ENCODE data around the gene CHTF8.

CHTF8 gene

DNA sequence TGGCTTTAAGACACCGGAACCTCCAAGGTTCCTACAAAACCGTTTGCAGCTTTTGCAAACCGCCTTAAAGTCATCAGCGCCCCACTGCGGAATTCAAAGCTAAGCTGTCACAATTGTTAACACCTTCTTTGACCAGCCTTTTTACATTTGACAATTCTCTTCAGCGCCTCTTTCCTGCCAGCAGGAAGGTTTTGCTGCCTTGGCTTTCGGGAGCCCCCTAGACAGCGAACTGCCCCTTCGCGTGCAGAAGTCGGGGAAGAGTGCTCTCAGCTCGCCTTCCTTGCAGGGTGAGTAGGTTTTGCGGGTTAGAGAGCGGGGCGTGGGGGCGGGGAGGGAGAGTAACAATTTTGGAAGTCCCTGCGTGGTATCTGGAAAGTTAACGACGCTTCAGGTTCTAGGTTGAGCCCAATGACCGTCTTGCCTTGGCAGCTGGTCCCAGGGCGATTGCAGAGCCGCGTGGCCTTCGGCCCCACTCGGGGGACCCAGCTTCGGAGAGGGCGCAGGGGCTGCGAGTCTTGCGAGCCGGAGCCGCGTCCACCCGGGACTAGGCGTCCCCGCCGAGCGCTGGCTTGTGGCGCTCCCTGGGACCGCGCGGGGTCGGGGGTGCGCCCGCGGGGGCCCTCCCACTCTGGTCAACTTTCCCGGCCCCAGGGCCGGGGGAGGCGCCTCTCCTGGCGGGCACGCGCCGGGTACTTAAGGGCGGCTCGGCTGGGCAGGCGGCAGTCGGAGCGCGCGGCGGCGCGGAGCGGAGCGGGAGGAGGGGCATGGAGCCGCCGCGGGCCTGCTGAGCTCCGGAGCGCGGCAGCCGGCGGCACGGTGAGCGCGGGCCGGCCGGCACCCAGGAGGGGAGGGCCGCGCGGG is 26.7 kb downstream of the CHTF8 start, which contains the start of gene HAS3 (continued):
- TF ChIP-seq KLF8 (tag by site-specific recombination; IDR thresholded peaks at IDR 0.05) (no peak), ZNF202 (tag by site-specific recombination; IDR thresholded peaks at IDR 0.05; ENCODE audit: borderline replicate concordance) (no peak), ZNF311 (tag by site-specific recombination; IDR thresholded peaks at IDR 0.05; ENCODE audit: borderline replicate concordance) (no peak), ZNF561 (tag by site-specific recombination; IDR thresholded peaks at IDR 0.05; ENCODE audit: borderline replicate concordance) (peak; percentile 83; the same call in 1 of the 2 replicates), ZSCAN30 (tag by site-specific recombination; IDR thresholded peaks at IDR 0.05) (0 out of 2 replicates have a peak, but pooled peaks have one; percentile 52), ZNF558 (tag by site-specific recombination; IDR thresholded peaks at IDR 0.05) (no peak), ZNF623 (tag by site-specific recombination; IDR thresholded peaks at IDR 0.05) (no peak), ZNF830 (tag by site-specific recombination; IDR thresholded peaks at IDR 0.05; ENCODE audit: low read depth) (no peak), ZFP41 (tag by site-specific recombination; IDR thresholded peaks at IDR 0.05; ENCODE audit: borderline replicate concordance) (no peak), ZNF121 (tag by site-specific recombination; IDR thresholded peaks at IDR 0.05) (no peak), EGR2 (tag by site-specific recombination; IDR thresholded peaks at IDR 0.05; ENCODE audit: low read depth) (no peak), ZNF16 (tag by site-specific recombination; IDR thresholded peaks at IDR 0.05; ENCODE audit: low read depth) (no peak)
- TF ChIP-seq, protein P1, sequence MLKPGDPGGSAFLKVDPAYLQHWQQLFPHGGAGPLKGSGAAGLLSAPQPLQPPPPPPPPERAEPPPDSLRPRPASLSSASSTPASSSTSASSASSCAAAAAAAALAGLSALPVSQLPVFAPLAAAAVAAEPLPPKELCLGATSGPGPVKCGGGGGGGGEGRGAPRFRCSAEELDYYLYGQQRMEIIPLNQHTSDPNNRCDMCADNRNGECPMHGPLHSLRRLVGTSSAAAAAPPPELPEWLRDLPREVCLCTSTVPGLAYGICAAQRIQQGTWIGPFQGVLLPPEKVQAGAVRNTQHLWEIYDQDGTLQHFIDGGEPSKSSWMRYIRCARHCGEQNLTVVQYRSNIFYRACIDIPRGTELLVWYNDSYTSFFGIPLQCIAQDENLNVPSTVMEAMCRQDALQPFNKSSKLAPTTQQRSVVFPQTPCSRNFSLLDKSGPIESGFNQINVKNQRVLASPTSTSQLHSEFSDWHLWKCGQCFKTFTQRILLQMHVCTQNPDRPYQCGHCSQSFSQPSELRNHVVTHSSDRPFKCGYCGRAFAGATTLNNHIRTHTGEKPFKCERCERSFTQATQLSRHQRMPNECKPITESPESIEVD (tag by site-specific recombination; IDR thresholded peaks at IDR 0.05): no peak
- TF ChIP-seq, protein P2, sequence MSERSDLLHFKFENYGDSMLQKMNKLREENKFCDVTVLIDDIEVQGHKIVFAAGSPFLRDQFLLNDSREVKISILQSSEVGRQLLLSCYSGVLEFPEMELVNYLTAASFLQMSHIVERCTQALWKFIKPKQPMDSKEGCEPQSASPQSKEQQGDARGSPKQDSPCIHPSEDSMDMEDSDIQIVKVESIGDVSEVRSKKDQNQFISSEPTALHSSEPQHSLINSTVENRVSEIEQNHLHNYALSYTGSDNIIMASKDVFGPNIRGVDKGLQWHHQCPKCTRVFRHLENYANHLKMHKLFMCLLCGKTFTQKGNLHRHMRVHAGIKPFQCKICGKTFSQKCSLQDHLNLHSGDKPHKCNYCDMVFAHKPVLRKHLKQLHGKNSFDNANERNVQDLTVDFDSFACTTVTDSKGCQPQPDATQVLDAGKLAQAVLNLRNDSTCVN (tag by site-specific recombination; optimal IDR thresholded peaks at IDR 0.05): peak; percentile 87
- TF ChIP-seq, protein P3, sequence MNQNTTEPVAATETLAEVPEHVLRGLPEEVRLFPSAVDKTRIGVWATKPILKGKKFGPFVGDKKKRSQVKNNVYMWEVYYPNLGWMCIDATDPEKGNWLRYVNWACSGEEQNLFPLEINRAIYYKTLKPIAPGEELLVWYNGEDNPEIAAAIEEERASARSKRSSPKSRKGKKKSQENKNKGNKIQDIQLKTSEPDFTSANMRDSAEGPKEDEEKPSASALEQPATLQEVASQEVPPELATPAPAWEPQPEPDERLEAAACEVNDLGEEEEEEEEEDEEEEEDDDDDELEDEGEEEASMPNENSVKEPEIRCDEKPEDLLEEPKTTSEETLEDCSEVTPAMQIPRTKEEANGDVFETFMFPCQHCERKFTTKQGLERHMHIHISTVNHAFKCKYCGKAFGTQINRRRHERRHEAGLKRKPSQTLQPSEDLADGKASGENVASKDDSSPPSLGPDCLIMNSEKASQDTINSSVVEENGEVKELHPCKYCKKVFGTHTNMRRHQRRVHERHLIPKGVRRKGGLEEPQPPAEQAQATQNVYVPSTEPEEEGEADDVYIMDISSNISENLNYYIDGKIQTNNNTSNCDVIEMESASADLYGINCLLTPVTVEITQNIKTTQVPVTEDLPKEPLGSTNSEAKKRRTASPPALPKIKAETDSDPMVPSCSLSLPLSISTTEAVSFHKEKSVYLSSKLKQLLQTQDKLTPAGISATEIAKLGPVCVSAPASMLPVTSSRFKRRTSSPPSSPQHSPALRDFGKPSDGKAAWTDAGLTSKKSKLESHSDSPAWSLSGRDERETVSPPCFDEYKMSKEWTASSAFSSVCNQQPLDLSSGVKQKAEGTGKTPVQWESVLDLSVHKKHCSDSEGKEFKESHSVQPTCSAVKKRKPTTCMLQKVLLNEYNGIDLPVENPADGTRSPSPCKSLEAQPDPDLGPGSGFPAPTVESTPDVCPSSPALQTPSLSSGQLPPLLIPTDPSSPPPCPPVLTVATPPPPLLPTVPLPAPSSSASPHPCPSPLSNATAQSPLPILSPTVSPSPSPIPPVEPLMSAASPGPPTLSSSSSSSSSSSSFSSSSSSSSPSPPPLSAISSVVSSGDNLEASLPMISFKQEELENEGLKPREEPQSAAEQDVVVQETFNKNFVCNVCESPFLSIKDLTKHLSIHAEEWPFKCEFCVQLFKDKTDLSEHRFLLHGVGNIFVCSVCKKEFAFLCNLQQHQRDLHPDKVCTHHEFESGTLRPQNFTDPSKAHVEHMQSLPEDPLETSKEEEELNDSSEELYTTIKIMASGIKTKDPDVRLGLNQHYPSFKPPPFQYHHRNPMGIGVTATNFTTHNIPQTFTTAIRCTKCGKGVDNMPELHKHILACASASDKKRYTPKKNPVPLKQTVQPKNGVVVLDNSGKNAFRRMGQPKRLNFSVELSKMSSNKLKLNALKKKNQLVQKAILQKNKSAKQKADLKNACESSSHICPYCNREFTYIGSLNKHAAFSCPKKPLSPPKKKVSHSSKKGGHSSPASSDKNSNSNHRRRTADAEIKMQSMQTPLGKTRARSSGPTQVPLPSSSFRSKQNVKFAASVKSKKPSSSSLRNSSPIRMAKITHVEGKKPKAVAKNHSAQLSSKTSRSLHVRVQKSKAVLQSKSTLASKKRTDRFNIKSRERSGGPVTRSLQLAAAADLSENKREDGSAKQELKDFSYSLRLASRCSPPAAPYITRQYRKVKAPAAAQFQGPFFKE (tag by site-specific recombination; IDR thresholded peaks at IDR 0.05; ENCODE audit: borderline replicate concordance): no peak
- TF ChIP-seq, protein P4, sequence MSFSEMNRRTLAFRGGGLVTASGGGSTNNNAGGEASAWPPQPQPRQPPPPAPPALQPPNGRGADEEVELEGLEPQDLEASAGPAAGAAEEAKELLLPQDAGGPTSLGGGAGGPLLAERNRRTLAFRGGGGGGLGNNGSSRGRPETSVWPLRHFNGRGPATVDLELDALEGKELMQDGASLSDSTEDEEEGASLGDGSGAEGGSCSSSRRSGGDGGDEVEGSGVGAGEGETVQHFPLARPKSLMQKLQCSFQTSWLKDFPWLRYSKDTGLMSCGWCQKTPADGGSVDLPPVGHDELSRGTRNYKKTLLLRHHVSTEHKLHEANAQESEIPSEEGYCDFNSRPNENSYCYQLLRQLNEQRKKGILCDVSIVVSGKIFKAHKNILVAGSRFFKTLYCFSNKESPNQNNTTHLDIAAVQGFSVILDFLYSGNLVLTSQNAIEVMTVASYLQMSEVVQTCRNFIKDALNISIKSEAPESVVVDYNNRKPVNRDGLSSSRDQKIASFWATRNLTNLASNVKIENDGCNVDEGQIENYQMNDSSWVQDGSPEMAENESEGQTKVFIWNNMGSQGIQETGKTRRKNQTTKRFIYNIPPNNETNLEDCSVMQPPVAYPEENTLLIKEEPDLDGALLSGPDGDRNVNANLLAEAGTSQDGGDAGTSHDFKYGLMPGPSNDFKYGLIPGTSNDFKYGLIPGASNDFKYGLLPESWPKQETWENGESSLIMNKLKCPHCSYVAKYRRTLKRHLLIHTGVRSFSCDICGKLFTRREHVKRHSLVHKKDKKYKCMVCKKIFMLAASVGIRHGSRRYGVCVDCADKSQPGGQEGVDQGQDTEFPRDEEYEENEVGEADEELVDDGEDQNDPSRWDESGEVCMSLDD (tag by site-specific recombination; IDR thresholded peaks at IDR 0.05): no peak
- TF ChIP-seq, protein P5, sequence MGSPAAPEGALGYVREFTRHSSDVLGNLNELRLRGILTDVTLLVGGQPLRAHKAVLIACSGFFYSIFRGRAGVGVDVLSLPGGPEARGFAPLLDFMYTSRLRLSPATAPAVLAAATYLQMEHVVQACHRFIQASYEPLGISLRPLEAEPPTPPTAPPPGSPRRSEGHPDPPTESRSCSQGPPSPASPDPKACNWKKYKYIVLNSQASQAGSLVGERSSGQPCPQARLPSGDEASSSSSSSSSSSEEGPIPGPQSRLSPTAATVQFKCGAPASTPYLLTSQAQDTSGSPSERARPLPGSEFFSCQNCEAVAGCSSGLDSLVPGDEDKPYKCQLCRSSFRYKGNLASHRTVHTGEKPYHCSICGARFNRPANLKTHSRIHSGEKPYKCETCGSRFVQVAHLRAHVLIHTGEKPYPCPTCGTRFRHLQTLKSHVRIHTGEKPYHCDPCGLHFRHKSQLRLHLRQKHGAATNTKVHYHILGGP (tag by site-specific recombination; IDR thresholded peaks at IDR 0.05): no peak
- TF ChIP-seq, protein P6, sequence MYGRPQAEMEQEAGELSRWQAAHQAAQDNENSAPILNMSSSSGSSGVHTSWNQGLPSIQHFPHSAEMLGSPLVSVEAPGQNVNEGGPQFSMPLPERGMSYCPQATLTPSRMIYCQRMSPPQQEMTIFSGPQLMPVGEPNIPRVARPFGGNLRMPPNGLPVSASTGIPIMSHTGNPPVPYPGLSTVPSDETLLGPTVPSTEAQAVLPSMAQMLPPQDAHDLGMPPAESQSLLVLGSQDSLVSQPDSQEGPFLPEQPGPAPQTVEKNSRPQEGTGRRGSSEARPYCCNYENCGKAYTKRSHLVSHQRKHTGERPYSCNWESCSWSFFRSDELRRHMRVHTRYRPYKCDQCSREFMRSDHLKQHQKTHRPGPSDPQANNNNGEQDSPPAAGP (tag by site-specific recombination; IDR thresholded peaks at IDR 0.05): no peak
- TF ChIP-seq, protein P7, sequence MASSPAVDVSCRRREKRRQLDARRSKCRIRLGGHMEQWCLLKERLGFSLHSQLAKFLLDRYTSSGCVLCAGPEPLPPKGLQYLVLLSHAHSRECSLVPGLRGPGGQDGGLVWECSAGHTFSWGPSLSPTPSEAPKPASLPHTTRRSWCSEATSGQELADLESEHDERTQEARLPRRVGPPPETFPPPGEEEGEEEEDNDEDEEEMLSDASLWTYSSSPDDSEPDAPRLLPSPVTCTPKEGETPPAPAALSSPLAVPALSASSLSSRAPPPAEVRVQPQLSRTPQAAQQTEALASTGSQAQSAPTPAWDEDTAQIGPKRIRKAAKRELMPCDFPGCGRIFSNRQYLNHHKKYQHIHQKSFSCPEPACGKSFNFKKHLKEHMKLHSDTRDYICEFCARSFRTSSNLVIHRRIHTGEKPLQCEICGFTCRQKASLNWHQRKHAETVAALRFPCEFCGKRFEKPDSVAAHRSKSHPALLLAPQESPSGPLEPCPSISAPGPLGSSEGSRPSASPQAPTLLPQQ (tag by site-specific recombination; IDR thresholded peaks at IDR 0.05): peak; percentile 57
- TF ChIP-seq, protein P8, sequence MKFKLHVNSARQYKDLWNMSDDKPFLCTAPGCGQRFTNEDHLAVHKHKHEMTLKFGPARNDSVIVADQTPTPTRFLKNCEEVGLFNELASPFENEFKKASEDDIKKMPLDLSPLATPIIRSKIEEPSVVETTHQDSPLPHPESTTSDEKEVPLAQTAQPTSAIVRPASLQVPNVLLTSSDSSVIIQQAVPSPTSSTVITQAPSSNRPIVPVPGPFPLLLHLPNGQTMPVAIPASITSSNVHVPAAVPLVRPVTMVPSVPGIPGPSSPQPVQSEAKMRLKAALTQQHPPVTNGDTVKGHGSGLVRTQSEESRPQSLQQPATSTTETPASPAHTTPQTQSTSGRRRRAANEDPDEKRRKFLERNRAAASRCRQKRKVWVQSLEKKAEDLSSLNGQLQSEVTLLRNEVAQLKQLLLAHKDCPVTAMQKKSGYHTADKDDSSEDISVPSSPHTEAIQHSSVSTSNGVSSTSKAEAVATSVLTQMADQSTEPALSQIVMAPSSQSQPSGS (tag by site-specific recombination; IDR thresholded peaks at IDR 0.05; ENCODE audit: low read depth): no peak

Measured in HEK293 (cell line).